Breast epithelium (tissue), 4 donors: ENCODE results near the gene ZNF618. TPM values are rescaled to one million over a fixed set of nuclear protein-coding genes. Genes with fewer than 3 reads are reported as not detected.
"Not testable (repeated sequence)": the region's sequence is repeated elsewhere in the genome, so short reads cannot be mapped to it uniquely, and the experiment has no call there.

Source experiments
- DNase-seq, 2 donors: peaks; one replicate each; pipeline ENCODE4 v3.0.0-alpha.2; 2019; ENCODE audit warnings: low spot score in 2 of 2
- H3K27ac ChIP-seq, 2 donors: fragments of 200-600 bp; sonication (generic) in 1 of 2; one replicate each; pipeline ENCODE4 v1.5.1; 2016 to 2019; ENCODE audit warnings: mild to moderate bottlenecking in 1 of 2
- H3K27me3 ChIP-seq, 2 donors: fragments of 200-600 bp; sonication (generic) in 1 of 2; one replicate each; pipeline versions ENCODE4 v1.5.1 to v1.6.0; 2017 to 2019; ENCODE audit warnings: control low read depth in 1 of 2, mild to moderate bottlenecking in 1 of 2
- H3K36me3 ChIP-seq: fragments of 200-600 bp; one replicate; pipeline ENCODE4 v1.5.1; 2019
- H3K4me1 ChIP-seq, 2 donors: fragments of 200-600 bp; sonication (generic); one replicate each; pipeline ENCODE4 v1.5.1; 2016 to 2019; ENCODE audit warnings: control low read depth in 1 of 2
- H3K4me3 ChIP-seq, 3 donors: fragments of 200-600 bp; sonication (generic); 1 replicate in 2 of 3; 2 replicates in 1 of 3; pipeline ENCODE4 v1.5.1; 2016 to 2019; ENCODE audit warnings: mild to moderate bottlenecking in 3 of 3, moderate library complexity in 2 of 3
- H3K9me3 ChIP-seq, 2 donors: fragments of 200-600 bp; sonication (generic) in 1 of 2; one replicate each; pipeline ENCODE4 v1.5.1; 2016 to 2019; ENCODE audit warnings: control low read depth in 1 of 2
- CTCF ChIP-seq, 3 donors: fragments of 450-650 bp; IDR thresholded peaks; one replicate each; pipeline ENCODE4 v1.5.1; 2016 to 2017; ENCODE audit warnings: antibody characterized with exemption in 3 of 3, mild to moderate bottlenecking in 3 of 3, moderate library complexity in 3 of 3
- POLR2A ChIP-seq: fragments of 450-650 bp; IDR thresholded peaks from one replicate; pipeline ENCODE4 v1.6.1; 2016; ENCODE audit warnings: antibody characterized with exemption, mild to moderate bottlenecking, moderate library complexity
- POLR2AphosphoS5 ChIP-seq, 3 donors: sonication (generic); formaldehyde crosslinking; IDR thresholded peaks; one replicate each; pipeline ENCODE4 v1.6.1; 2017; ENCODE audit warnings: antibody characterized with exemption in 3 of 3
- intact Hi-C: fragments of 100-400 bp; cut with DNase I; formaldehyde crosslinking; loops from one replicate; pipeline ENCODE4 v1.15.1; 2023; ENCODE audit warnings: low total_unique reads
- total RNA-seq, 3 donors: library from RNA; depleted of rRNA; stranded (reverse); fragments of >200 nt; gene quantifications; one replicate each; pipeline ENCODE4 v1.1.0, GENCODE V29; 2016

The ZNF618 gene
- total RNA-seq, 3 donors from 2014 or later = 4.6 to 11.8 (median 10.4) TPM

DNA sequence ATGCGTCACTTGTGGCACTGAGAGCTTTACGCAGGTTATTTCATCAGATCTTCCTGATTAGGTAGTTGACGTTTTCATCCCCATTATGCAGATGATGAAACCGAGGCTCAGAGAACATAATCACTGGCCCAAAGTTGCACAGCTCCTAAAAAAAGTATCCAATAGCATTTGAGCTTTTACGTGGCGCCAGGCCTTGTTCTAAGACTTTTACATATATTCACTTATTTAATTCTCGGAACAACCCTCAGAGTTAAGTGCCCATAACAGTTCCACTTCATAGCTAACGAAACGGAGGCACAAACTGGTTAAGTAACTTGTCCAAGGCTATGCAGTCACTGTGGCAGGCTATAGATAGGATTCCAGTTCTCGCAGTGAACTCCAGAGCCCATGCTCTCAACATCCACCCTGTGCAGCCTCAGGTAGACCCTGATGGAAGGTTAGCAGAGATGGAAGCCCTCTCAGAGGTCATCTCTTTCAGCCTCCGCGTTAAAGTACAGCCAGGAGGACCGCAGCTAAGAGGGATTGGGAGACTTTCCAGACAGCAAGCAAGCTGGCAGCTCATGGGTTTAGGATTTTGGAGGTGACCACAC lies 162.7 kb downstream of the ZNF618 start:
- Histone ChIP-seq H3K4me3 (no peak overlapping the region), H3K9me3 (peaks cover 0 to 7% of the 10 kb centered on the region in 2 donors), H3K4me1 (no peaks in the 10 kb centered on the region), H3K36me3 (no peaks in the 10 kb centered on the region), H3K27me3 (no peaks in the 10 kb centered on the region), H3K27ac (no peak overlapping the region)
- intact Hi-C loops = no loop called here
- DNase-seq = peak in 1 of 2 donors; percentile 33
- TF ChIP-seq POLR2A = no peak
- TF ChIP-seq CTCF (IDR thresholded peaks at IDR 0.05) = no peak
- TF ChIP-seq POLR2AphosphoS5 (IDR thresholded peaks at IDR 0.05) = no peak

- intact Hi-C loops = no loop called here
Observed at GRCh38 chr9:114039484-114039883, 163.4 kb downstream of the ZNF618 start.

DNA sequence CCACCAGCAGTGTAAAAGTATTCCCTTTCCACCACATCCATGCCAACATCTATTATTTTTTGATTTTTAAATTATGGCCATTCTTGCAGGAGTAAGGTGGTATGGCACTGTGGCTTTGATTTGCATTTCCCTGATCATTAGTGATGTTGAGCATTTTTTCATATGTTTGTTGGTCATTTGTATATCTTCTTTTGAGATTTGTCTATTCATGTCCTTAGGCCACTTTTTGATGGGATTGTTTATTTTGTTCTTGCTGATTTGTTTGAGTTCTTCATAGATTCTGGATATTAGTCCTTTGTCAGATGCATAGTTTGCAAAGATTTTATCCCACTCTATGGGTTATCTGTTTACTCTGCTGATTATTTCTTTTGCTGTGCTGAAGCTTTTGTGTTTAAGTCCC lies 167.6 kb downstream of the ZNF618 start:
- H3K4me3 ChIP-seq, H3K4me1 ChIP-seq, H3K27ac ChIP-seq, H3K27me3 ChIP-seq, H3K36me3 ChIP-seq, DNase-seq, H3K9me3 ChIP-seq, intact Hi-C loops: not testable (repeated sequence)

More at GRCh38 chr9:114039484-114039883, 163.4 kb downstream of the ZNF618 start:
- no peaks in the 10 kb centered on the region for H3K36me3 ChIP-seq
- H3K9me3 ChIP-seq = peaks cover 0 to 7% of the 10 kb centered on the region in 2 donors
- no peak for TF ChIP-seq CTCF (IDR thresholded peaks at IDR 0.05)
- TF ChIP-seq POLR2A = no peak
- no peak for TF ChIP-seq POLR2AphosphoS5 (IDR thresholded peaks at IDR 0.05)
- no peaks in the 10 kb centered on the region for H3K27me3 ChIP-seq
- DNase-seq = peak in 1 of 2 donors; percentile 6
- no peak overlapping the region for H3K27ac ChIP-seq
- H3K4me1 ChIP-seq = no peaks in the 10 kb centered on the region
- H3K4me3 ChIP-seq = no peak overlapping the region

DNA sequence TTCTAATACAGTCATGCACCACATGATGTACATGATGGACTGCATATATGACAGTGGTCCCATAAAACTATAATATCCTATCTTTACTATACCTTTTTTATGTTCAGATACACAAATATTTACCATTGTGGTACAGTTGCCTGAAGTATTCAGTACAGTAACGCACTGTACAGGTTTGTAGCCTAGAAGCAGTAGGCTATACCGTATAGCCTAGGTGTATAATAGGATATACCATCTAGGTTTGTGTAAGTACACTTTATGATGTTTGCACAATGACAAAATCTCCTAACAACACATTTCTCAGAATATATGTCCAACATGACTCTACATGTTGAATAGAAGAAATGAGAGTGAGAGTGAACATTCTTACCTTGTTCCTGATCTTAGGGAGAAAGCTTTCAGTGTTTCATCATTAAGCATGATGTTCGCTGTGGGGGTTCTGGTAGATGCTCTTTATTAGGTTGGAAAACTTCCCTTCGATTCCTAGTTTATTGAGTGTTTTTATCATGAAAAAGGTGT lies 170.2 kb downstream of the ZNF618 start:
- H3K4me3 ChIP-seq = no peak overlapping the region
- no peaks in the 10 kb centered on the region for H3K36me3 ChIP-seq
- DNase-seq = no peak
- H3K4me1 ChIP-seq = no peaks in the 10 kb centered on the region
- no peaks in the 10 kb centered on the region for H3K27me3 ChIP-seq
- TF ChIP-seq CTCF (IDR thresholded peaks at IDR 0.05) (no peak), POLR2AphosphoS5 (IDR thresholded peaks at IDR 0.05) (no peak), POLR2A (no peak)
- H3K9me3 ChIP-seq = peaks cover 0 to 7% of the 10 kb centered on the region in 2 donors
- no peak overlapping the region for H3K27ac ChIP-seq
- intact Hi-C loops = no loop called here

DNA sequence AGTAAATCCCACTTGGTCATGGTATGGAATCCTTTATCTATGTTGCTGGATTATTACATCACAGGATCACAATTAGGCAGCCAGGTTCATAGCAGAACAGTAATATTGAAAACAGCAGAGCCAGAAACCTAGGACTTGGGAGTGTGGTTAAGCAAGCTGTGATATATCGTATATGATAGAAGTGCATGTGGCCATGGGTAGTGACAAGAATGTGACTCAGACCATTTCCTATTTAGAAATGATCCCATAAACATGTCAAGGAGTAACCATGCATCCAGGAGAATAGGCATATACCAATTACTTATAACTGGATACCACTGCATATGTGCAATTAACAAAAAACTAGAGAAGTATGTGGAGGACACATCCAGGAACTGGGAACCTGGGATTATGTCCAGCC lies 170.8 kb downstream of the ZNF618 start:
- H3K27ac ChIP-seq = no peak overlapping the region
- H3K27me3 ChIP-seq = no peaks in the 10 kb centered on the region
- DNase-seq = no peak
- H3K9me3 ChIP-seq = peaks cover 0 to 7% of the 10 kb centered on the region in 2 donors
- intact Hi-C loops = no loop called here
- no peak for TF ChIP-seq POLR2A
- no peak for TF ChIP-seq POLR2AphosphoS5 (IDR thresholded peaks at IDR 0.05)
- no peak for TF ChIP-seq CTCF (IDR thresholded peaks at IDR 0.05)
- H3K4me3 ChIP-seq = no peak overlapping the region
- no peaks in the 10 kb centered on the region for H3K4me1 ChIP-seq
- no peaks in the 10 kb centered on the region for H3K36me3 ChIP-seq
